Stimulated activated naive CD8-positive, alpha-beta T cell treated with anti-CD3 and anti-CD28 coated beads, Interleukin-15, Interleukin-2, amounts not matched to agents 100 U/mL and 50 U/mL, for 24 hours (primary cell): Measurements from ENCODE around the gene S100A8.
A peak's percentile ranks its signal among the peaks of the same experiment; 100 is the strongest.
"Not testable (repeated sequence)": the region's sequence is repeated elsewhere in the genome, so short reads cannot be mapped to it uniquely, and the experiment has no call there.

Source experiments
- ATAC-seq: fragments of 150-1000 bp; cut with Tn5 transposase; one replicate; pipeline ENCODE4 v1.10.0; 2021
- DNase-seq: peaks from one replicate; pipeline ENCODE4 v3.0.0; 2021

S100A8 gene

GRCh38 chr1:153417136-153417888, 26.4 kb upstream of the S100A8 start:
- ATAC-seq (no peak), DNase-seq (no peak)

DNA sequence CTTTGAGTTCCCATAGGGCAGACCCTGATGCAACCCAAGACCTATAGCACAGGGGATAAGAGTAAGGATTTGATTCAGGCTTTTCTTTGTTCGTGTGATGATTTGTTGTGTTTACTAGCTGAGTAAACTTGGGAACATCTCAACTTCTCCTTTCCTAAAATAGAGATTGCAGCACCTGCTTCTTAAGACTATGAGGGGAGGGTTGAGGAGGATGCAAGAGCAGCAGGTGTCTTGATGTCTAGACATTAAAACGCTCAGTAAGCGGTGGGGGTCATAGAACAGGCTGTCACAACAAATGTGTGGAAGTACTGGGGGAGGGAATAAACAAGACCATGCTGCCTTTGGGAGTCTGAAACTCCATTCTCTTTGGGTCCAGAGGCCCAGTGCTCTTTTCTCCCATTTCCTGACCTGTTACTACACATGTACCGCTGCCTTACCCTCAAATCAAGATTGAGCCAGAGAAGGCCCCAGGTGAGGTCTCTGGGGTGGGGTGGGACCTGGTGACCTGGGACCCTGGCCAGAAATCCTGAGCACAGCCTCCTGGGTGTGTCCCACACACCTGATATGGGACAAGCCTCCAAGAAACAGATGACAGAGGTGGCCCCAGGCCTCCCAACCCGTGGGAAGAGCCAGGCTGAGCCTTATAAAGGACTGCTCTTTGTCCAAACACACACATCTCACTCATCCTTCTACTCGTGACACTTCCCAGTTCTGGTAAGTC, 25.1 kb upstream of the S100A8 start, which contains the start of gene S100A7A:
Gene S100A7A, plus strand, starts transcription at position 671 of the 721 bp plus-strand sequence. CDS start 1,563 bp downstream, outside the sequence.
- ATAC-seq (no peak), DNase-seq (no peak)

- ATAC-seq, DNase-seq: not testable (repeated sequence)
These were observed 23.1 kb upstream of the S100A8 start for GRCh38 chr1:153413961-153414360.

GRCh38 chr1:153407274-153407673, 16.4 kb upstream of the S100A8 start:
- ATAC-seq, DNase-seq: not testable (repeated sequence)

DNA sequence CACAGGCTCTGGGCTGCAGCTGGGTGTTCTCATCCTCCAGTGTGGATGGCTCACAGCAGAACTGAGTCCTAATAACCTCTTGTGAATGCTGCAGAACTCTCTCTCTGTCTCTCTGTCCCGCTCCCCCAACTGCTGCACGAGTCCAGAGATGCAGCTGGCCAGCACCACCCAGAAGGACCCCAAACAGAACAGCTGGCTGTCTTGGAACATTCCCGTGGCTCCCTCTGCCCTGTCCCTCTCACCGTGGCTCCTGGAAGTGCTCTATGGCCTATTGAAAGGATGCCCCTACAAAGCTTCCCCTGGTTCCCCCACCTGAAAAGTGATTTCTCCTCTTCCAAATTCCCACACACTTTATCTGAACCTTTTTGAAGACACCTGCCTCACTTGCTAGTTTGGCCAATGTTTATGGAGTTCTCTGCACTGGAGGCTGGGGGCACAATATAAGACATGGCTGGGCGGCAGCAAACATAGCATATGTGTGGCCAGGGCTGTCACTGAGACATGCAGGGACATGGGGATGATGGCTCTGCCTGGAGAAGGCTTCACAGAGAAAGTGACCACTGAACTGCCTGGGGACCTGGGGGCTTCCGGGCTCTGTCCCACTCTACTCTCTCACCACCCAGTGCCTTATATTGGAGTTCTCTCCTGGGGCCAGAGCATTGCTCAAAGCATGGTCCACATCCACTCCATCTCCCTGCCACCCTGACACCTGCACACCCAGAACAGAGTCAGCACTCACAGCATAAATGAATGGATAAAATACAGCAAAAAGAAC, 15.1 kb upstream of the S100A8 start:
- not testable (repeated sequence) for ATAC-seq, DNase-seq

DNA sequence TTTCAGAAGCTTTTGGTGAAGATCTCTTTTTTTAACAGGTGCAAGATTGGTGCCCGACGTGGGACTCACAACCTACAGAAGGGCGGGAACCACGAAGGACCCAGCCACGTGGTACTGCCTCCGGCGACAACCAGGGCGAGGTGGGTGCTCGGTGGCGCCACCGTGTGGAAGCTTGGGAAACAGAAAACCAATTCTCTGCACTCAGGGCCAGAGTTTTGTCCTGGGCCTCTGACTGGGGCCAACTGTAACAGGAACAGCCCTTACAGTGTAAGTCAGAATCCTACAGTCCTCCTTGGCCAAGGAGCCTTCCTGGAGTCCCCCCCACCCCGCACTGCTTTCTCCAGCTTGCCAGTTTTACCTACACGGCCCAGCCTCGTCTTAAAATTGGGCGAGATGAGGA, 13.9 kb upstream of the S100A8 start:
- ATAC-seq (peak; percentile 59), DNase-seq (peak; percentile 62)

DNA sequence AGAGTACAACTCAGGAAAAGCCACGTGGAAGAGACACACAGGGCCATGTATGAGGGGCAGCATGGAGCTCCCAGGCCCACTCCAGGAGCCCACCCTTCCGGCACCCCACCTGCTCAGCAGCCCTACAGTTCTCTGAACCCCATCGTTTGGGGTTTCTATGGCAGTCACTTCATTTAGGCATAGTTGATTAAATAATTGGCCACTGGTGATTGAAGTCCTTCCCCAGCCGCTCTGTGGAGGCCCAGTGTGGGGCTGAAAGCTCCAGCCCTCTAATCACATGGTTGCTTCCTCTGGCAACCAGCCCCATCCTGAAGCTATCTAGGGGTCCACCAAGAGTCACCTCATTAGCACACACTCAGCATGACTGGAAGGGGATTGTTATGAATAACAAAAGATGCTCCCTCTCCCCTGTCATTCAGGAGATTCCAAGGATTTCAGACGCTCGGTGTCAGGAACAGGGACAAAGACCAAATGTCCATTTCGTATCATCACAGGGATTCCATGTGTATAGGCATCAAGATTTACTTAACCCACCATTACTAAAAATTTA, 13.3 kb upstream of the S100A8 start:
- DNase-seq (no peak), ATAC-seq (no peak)

DNA sequence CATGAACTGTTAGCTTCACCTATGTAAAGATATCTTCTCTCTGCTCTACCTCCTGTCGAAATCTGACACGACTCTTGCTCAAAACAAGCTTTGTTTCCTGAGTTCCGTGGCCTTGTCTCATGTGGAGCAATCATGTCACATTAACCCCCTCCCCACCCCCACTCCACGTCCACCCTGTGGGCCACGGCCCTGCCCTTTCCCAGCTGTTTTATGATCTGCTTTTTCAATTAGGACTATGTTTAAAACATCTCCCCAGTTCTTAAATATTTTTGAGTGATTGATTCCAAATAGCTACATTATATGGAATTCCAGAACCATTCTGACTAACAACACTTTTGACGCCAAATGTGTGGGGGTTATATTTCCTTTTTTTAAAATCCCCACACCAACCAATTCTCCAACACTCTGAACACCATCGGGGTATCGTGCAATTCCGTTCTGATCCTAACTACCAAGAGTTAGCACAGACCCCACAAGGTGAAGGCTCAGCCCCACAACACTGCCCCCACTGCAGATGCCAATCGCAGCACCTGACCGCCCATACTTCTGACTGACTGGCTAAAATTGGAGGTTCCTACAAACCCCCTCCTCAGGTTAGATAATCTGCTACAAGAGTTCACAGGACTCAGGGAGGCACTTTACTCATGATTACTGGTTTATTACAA, 12.7 kb upstream of the S100A8 start:
- ATAC-seq, result no peak
- no peak for DNase-seq

GRCh38 chr1:153402226-153402625, 11.4 kb upstream of the S100A8 start:
- ATAC-seq (no peak), DNase-seq (no peak)

- DNase-seq (no peak), ATAC-seq (no peak)
These were observed 10.6 kb upstream of the S100A8 start for GRCh38 chr1:153401461-153401860.

GRCh38 chr1:153400244-153400643, 9.4 kb upstream of the S100A8 start:
- ATAC-seq (no peak), DNase-seq (no peak)

DNA sequence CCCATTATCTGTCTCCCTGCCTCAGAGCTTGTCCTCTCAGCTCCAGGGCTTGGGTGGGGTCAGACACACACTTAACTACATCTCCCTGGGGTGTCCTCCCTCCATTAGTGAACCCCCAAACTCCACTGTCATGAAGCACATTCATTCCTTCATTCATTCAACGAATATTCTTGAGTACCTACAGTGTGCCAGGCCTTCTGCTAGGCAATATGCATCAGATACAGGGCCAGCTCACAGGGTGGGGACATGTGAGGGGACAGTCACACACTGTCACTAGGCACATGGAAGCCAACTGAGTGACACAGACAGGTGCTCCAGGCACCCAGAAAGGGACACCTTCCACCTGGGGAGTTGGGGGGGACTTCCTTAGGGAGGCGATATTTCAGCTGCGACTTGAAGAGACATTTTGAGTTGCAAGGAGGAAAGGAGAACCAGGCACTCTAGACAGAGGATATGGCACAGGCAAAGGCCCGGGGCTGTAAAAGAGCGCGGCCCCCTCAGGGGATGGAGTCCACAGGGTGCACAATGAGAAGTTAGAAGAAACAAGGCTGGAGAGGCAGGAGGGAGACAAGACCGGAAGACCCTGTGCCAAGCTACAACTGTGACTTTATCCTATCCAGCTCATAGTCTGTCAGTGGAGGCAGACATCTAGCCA, 8.7 kb upstream of the S100A8 start:
- DNase-seq (no peak), ATAC-seq (no peak)

- ATAC-seq, result no peak
These were observed 7.2 kb upstream of the S100A8 start for GRCh38 chr1:153397924-153398651.

GRCh38 chr1:153397051-153397923, 6.4 kb upstream of the S100A8 start:
- DNase-seq (no peak), ATAC-seq (no peak)

More at GRCh38 chr1:153397924-153398651, 7.2 kb upstream of the S100A8 start:
- DNase-seq, result no peak

DNA sequence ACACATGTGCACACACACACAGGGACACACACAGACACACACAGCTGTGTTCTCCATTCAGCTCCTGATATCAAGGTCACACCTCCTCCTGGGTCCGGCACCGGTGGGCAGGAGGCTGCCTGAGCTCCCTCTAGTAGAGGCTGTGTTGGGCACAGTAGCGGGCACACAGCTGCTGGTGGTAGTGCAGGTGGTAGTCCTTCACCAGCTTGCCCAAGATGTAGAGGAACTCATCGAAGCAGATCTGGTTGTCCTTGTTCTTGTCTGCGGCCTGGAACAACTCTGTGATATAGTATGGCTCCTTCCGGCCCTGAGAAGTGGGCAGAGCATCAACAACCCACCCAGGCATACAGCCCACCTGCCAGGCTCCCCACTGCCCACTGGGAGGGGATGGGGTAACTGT, 5.6 kb upstream of the S100A8 start:
- DNase-seq (no peak), ATAC-seq (no peak)

- no peak for DNase-seq
These were observed 4.9 kb upstream of the S100A8 start for GRCh38 chr1:153395776-153396175.

GRCh38 chr1:153395136-153395685, 4.3 kb upstream of the S100A8 start:
- ATAC-seq (no peak), DNase-seq (no peak)

More at GRCh38 chr1:153395776-153396175, 4.9 kb upstream of the S100A8 start:
- ATAC-seq, result no peak

- ATAC-seq (no peak), DNase-seq (no peak)
These were observed 3.5 kb upstream of the S100A8 start for GRCh38 chr1:153394391-153394790.

DNA sequence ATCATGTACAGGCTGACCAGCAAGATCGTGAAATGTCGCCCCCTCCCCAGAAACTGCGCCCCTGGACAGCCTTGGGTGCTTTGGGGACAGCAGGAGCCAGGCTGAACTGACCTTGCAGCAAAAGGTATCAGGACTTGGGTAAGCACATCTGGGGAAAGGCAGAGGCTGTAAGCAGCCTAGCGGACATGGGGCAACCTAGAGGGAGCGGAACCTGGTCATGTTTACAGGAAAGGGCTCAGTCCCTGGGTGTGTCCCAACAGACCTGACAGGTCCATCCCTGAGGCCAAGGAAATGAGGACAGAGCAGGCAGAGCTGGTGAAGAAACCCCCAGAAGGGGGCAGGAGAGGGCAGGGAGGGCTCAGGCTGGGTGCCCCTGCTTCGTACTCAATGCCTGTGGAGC, 3.1 kb upstream of the S100A8 start:
- DNase-seq, result no peak
- ATAC-seq, result no peak
